Endodermal cell (in vitro differentiated cells): Measurements from ENCODE around the gene CLN6. TPM values are rescaled to one million over a fixed set of nuclear protein-coding genes. Genes with fewer than 3 reads are reported as not detected.
A peak's percentile ranks its signal among the peaks of the same experiment; 100 is the strongest.

Experiments used
- DNase-seq: peaks from one replicate; pipeline ENCODE4 v3.0.0-alpha.2; 2017
- H3K27ac ChIP-seq: 2 replicates; pipeline ENCODE4 v1.5.1; 2013; ENCODE audit warnings: mild to moderate bottlenecking, low read depth, low read length, moderate library complexity
- H3K27me3 ChIP-seq: 2 replicates; pipeline ENCODE4 v1.6.1; 2013; ENCODE audit warnings: mild to moderate bottlenecking, low read length, moderate library complexity; ENCODE audit not compliant: insufficient read depth, control insufficient read depth, poor library complexity, severe bottlenecking
- H3K36me3 ChIP-seq: 2 replicates; pipeline ENCODE4 v1.7.0; 2013; ENCODE audit warnings: mild to moderate bottlenecking, low read length, moderate library complexity; ENCODE audit not compliant: control insufficient read depth, insufficient read depth
- H3K4me1 ChIP-seq: one replicate; pipeline ENCODE4 v1.7.0; 2013; ENCODE audit warnings: low read length; ENCODE audit not compliant: control insufficient read depth, insufficient read depth
- H3K4me3 ChIP-seq: 2 replicates; pipeline ENCODE4 v1.5.1; 2013; ENCODE audit warnings: mild to moderate bottlenecking, low read length, moderate library complexity
- H3K9ac ChIP-seq: 2 replicates; pipeline ENCODE4 v1.6.1; 2013; ENCODE audit warnings: mild to moderate bottlenecking, low read length, moderate library complexity; ENCODE audit not compliant: poor library complexity, severe bottlenecking; ENCODE audit errors: extremely low read depth
- H3K9me3 ChIP-seq: 2 replicates; pipeline ENCODE4 v1.6.1; 2013; ENCODE audit warnings: mild to moderate bottlenecking, low read length, moderate library complexity; ENCODE audit not compliant: control insufficient read depth
- H3K27ac Mint-ChIP-seq: 2 replicates; pipeline ENCODE4 v1.8.0; 2020; ENCODE audit warnings: mixed read lengths
- H3K27me3 Mint-ChIP-seq: 2 replicates; pipeline ENCODE4 v1.8.0; 2021; ENCODE audit warnings: mild to moderate bottlenecking, mixed read lengths; ENCODE audit not compliant: insufficient read depth
- H3K36me3 Mint-ChIP-seq: 2 replicates; pipeline ENCODE4 v1.8.0; 2020; ENCODE audit warnings: low read depth, mixed read lengths
- H3K4me1 Mint-ChIP-seq: 2 replicates; pipeline ENCODE4 v1.8.0; 2020; ENCODE audit warnings: mixed read lengths
- H3K4me3 Mint-ChIP-seq: 2 replicates; pipeline ENCODE4 v1.8.0; 2020; ENCODE audit warnings: mild to moderate bottlenecking, moderate library complexity, mixed read lengths
- H3K9me3 Mint-ChIP-seq: 2 replicates; pipeline ENCODE4 v1.8.0; 2020; ENCODE audit warnings: mild to moderate bottlenecking, mixed read lengths
- CTCF ChIP-seq: fragments of 200-600 bp; sonication (generic); conservative IDR thresholded peaks from 2 replicates; pipeline ENCODE4 v1.5.0; 2021; ENCODE audit warnings: antibody characterized with exemption, mild to moderate bottlenecking
- WGBS, 2 experiments: methylation state at CpG; one replicate each; pipeline versions ENCODE4 v1.1.5 to v1.1.7; 2013; ENCODE audit warnings: missing lambda C conversion rate in 2 of 2, mixed read lengths in 1 of 2; ENCODE audit not compliant: insufficient coverage in 1 of 2, insufficient read length in 1 of 2; 5-methylcytosine and 5-hydroxymethylcytosine counted together
- total RNA-seq, 2 donors: library from RNA; stranded (reverse); fragmentation: NEBNext Ultra II Directional in 1 of 2; extraction: Animal tissue kit (Norgen Biotek cat#: 25700) in 1 of 2; gene quantifications; 2 replicates in 1 of 2; 3 replicates in 1 of 2; pipeline ENCODE4 v1.2.1, GENCODE V29; 2021

Gene CLN6
- total RNA-seq, 2 donors from 2014 or later: 51.6 to 59.6 TPM

- TF ChIP-seq CTCF: peak; percentile 93
- 63 to 82% methylated on average over 13 to 23 of the region's 23 CpGs for WGBS, 2 experiments
Measured at GRCh38 chr15:68210821-68211655, 18.5 kb downstream of the CLN6 start.

GRCh38 chr15:68210409-68210756, 19.1 kb downstream of the CLN6 start:
- H3K4me3 ChIP-seq: no peak overlapping the region
- H3K27ac Mint-ChIP-seq: no peak overlapping the region
- H3K9me3 Mint-ChIP-seq: no peaks in the 10 kb centered on the region
- H3K9me3 ChIP-seq: no peaks in the 10 kb centered on the region
- H3K9ac ChIP-seq: no peak overlapping the region
- peaks cover 7% of the 10 kb centered on the region for H3K4me1 Mint-ChIP-seq
- no peak for DNase-seq
- no peaks in the 10 kb centered on the region for H3K27me3 ChIP-seq
- peaks cover 7% of the 10 kb centered on the region for H3K4me1 ChIP-seq
- peaks cover 6% of the 10 kb centered on the region for H3K36me3 ChIP-seq
- no peak overlapping the region for H3K4me3 Mint-ChIP-seq
- no peaks in the 10 kb centered on the region for H3K27me3 Mint-ChIP-seq
- TF ChIP-seq CTCF: no peak
- WGBS, 2 experiments: 90 to 96% methylated on average over 8 to 9 of the region's 9 CpGs
- peaks cover 4% of the 10 kb centered on the region for H3K36me3 Mint-ChIP-seq
- no peak overlapping the region for H3K27ac ChIP-seq

More at GRCh38 chr15:68210821-68211655, 18.5 kb downstream of the CLN6 start:
- no peak overlapping the region for H3K4me3 Mint-ChIP-seq
- Histone ChIP-seq H3K9me3 (no peaks in the 10 kb centered on the region), H3K27me3 (no peaks in the 10 kb centered on the region), H3K4me3 (no peak overlapping the region), H3K36me3 (peaks cover 8% of the 10 kb centered on the region), H3K27ac (no peak overlapping the region), H3K4me1 (peaks cover 3% of the 10 kb centered on the region), H3K9ac (no peak overlapping the region)
- DNase-seq: peak; percentile 94
- H3K27ac Mint-ChIP-seq: no peak overlapping the region
- no peaks in the 10 kb centered on the region for H3K9me3 Mint-ChIP-seq
- peaks cover 5% of the 10 kb centered on the region for H3K4me1 Mint-ChIP-seq
- H3K36me3 Mint-ChIP-seq: peaks cover 4% of the 10 kb centered on the region
- H3K27me3 Mint-ChIP-seq: no peaks in the 10 kb centered on the region

GRCh38 chr15:68209735-68210408, 19.7 kb downstream of the CLN6 start:
- peaks cover 7% of the 10 kb centered on the region for H3K4me1 Mint-ChIP-seq
- no peak overlapping the region for H3K4me3 Mint-ChIP-seq
- no peak overlapping the region for H3K9ac ChIP-seq
- no peak overlapping the region for H3K27ac Mint-ChIP-seq
- H3K27me3 ChIP-seq: no peaks in the 10 kb centered on the region
- H3K9me3 ChIP-seq: no peaks in the 10 kb centered on the region
- H3K27me3 Mint-ChIP-seq: no peaks in the 10 kb centered on the region
- no peak for TF ChIP-seq CTCF
- H3K4me3 ChIP-seq: no peak overlapping the region
- H3K4me1 ChIP-seq: peaks cover 7% of the 10 kb centered on the region
- peak; percentile 36 for DNase-seq
- peaks cover 3% of the 10 kb centered on the region for H3K36me3 ChIP-seq
- WGBS, 2 experiments: 90 to 100% methylated on average over 7 to 13 of the region's 13 CpGs
- H3K27ac ChIP-seq: no peak overlapping the region
- peaks cover 4% of the 10 kb centered on the region for H3K36me3 Mint-ChIP-seq
- no peaks in the 10 kb centered on the region for H3K9me3 Mint-ChIP-seq
